Tongue (tissue), 2 donors: ENCODE data around the gene USP13. TPM values are rescaled to one million over a fixed set of nuclear protein-coding genes. Genes with fewer than 3 reads are reported as not detected.
A peak's percentile ranks its signal among the peaks of the same experiment; 100 is the strongest.

ENCODE experiments used
- DNase-seq: peaks from one replicate; pipeline ENCODE4 v3.0.0-alpha.2; 2015
- total RNA-seq: library from RNA; depleted of rRNA; stranded (reverse); fragments of >200 nt; gene quantifications from one replicate; pipeline ENCODE4 v1.2.3, GENCODE V29; 2014

Gene USP13
- total RNA-seq, 1 donor from 2014 or later: 51.9 TPM

GRCh38 chr3:179697736-179698332 lies 45.0 kb downstream of the USP13 start:
- no peak for DNase-seq

- DNase-seq: no peak
These were observed 47.9 kb downstream of the USP13 start for GRCh38 chr3:179700716-179701115.

GRCh38 chr3:179701176-179701827 lies 48.5 kb downstream of the USP13 start:
- DNase-seq: no peak

- DNase-seq: no peak
These were observed 49.6 kb downstream of the USP13 start for GRCh38 chr3:179702271-179702947.

- no peak for DNase-seq
These were observed 51.0 kb downstream of the USP13 start for GRCh38 chr3:179703816-179704215.

- DNase-seq: peak; percentile 24
These were observed 53.4 kb downstream of the USP13 start for GRCh38 chr3:179706233-179706632.

- no peak for DNase-seq
These were observed 57.2 kb downstream of the USP13 start for GRCh38 chr3:179710079-179710478.

GRCh38 chr3:179713643-179714090 lies 60.8 kb downstream of the USP13 start:
- DNase-seq: peak; percentile 21

GRCh38 chr3:179715582-179715981 lies 62.7 kb downstream of the USP13 start:
- no peak for DNase-seq

- no peak for DNase-seq
These were observed 63.4 kb downstream of the USP13 start for GRCh38 chr3:179716226-179716625.

- no peak for DNase-seq
These were observed 64.0 kb downstream of the USP13 start for GRCh38 chr3:179716811-179717210.

GRCh38 chr3:179717219-179717618 lies 64.4 kb downstream of the USP13 start:
- DNase-seq: no peak

GRCh38 chr3:179719048-179719734 lies 66.4 kb downstream of the USP13 start:
- no peak for DNase-seq

GRCh38 chr3:179720196-179720595 lies 67.4 kb downstream of the USP13 start:
- no peak for DNase-seq

- no peak for DNase-seq
These were observed 70.8 kb downstream of the USP13 start for GRCh38 chr3:179723617-179724016.

- no peak for DNase-seq
These were observed 73.3 kb downstream of the USP13 start for GRCh38 chr3:179726075-179726699.

GRCh38 chr3:179729086-179729485 lies 76.2 kb downstream of the USP13 start:
- DNase-seq: no peak

GRCh38 chr3:179729981-179730380 lies 77.1 kb downstream of the USP13 start:
- DNase-seq: no peak

GRCh38 chr3:179730506-179730905 lies 77.7 kb downstream of the USP13 start:
- no peak for DNase-seq

GRCh38 chr3:179731544-179731943 lies 78.7 kb downstream of the USP13 start:
- DNase-seq: no peak

- peak; percentile 13 for DNase-seq
These were observed 80.0 kb downstream of the USP13 start for GRCh38 chr3:179732661-179733348.

- no peak for DNase-seq
These were observed 81.0 kb downstream of the USP13 start for GRCh38 chr3:179733797-179734196.
